WERI-Rb-1 (cell line): ENCODE measurements around the gene DHX57.

Experiments
- DNase-seq: peaks from one replicate; pipeline ENCODE4 v3.0.0-alpha.2; 2020
- H3K27ac ChIP-seq: fragments of 250-450 bp; sonication (Bioruptor Pico); 2 replicates; pipeline ENCODE4 v1.5.1; 2020; ENCODE audit warnings: mild to moderate bottlenecking, moderate library complexity
- H3K27me3 ChIP-seq: fragments of 250-450 bp; sonication (Bioruptor Pico); 2 replicates; pipeline ENCODE4 v1.5.1; 2021; ENCODE audit warnings: mild to moderate bottlenecking, low read depth, moderate library complexity; ENCODE audit not compliant: insufficient read depth, severe bottlenecking
- H3K36me3 ChIP-seq: fragments of 250-450 bp; sonication (Bioruptor Pico); 2 replicates; pipeline ENCODE4 v1.5.1; 2020; ENCODE audit warnings: mild to moderate bottlenecking, moderate library complexity
- H3K4me3 ChIP-seq: 2 replicates; pipeline ENCODE4 v1.5.1; 2011; ENCODE audit warnings: low read depth, mild to moderate bottlenecking, control low read depth, low read length
- H3K9me3 ChIP-seq: fragments of 250-450 bp; sonication (Bioruptor Pico); 2 replicates; pipeline ENCODE4 v1.5.1; 2021; ENCODE audit warnings: mild to moderate bottlenecking, moderate library complexity; ENCODE audit not compliant: severe bottlenecking
- TF ChIP-seq, protein P1 (sequence below): IDR thresholded peaks from 2 replicates; pipeline ENCODE4 v1.5.1; 2011; ENCODE audit warnings: low read depth, mild to moderate bottlenecking, control low read depth, inconsistent platforms, low read length

The DHX57 gene

DNA sequence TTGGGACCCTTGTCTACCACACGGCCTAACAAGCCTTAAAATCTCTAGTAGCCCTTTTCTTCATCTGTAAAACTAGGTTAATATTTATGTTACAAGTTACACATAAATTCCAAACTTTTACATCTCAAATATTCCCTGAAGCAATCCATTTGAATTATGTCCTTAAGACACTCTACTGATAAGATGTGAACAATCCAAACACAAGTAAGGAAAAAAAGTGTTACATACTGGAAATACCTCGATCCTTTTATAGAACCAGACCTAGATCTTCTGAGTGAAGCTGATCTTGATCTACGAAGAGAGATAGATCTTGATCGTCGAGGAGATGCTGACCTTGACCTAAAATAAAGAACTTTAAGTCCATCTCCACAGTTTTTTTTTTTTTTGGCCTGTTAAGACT is 127.9 kb downstream of the DHX57 start:
- DNase-seq: no peak
- no peaks in the 10 kb centered on the region for H3K9me3 ChIP-seq
- H3K27me3 ChIP-seq: no peaks in the 10 kb centered on the region
- no peak overlapping the region for H3K27ac ChIP-seq
- H3K4me3 ChIP-seq: no peak overlapping the region
- TF ChIP-seq, protein P1, sequence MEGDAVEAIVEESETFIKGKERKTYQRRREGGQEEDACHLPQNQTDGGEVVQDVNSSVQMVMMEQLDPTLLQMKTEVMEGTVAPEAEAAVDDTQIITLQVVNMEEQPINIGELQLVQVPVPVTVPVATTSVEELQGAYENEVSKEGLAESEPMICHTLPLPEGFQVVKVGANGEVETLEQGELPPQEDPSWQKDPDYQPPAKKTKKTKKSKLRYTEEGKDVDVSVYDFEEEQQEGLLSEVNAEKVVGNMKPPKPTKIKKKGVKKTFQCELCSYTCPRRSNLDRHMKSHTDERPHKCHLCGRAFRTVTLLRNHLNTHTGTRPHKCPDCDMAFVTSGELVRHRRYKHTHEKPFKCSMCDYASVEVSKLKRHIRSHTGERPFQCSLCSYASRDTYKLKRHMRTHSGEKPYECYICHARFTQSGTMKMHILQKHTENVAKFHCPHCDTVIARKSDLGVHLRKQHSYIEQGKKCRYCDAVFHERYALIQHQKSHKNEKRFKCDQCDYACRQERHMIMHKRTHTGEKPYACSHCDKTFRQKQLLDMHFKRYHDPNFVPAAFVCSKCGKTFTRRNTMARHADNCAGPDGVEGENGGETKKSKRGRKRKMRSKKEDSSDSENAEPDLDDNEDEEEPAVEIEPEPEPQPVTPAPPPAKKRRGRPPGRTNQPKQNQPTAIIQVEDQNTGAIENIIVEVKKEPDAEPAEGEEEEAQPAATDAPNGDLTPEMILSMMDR: no peak
- peaks cover 83% of the 10 kb centered on the region for H3K36me3 ChIP-seq
